ENCODE data around the gene UBE2QL1. TPM values are rescaled to one million over a fixed set of nuclear protein-coding genes. Genes with fewer than 3 reads are reported as not detected.

Gene UBE2QL1
- total and polyA plus RNA-seq, 2 of the 8 experiments (the other 6 are each of a cell fraction or from before 2014, with no cell fraction given) = 0.43 to 0.65 TPM

DNA sequence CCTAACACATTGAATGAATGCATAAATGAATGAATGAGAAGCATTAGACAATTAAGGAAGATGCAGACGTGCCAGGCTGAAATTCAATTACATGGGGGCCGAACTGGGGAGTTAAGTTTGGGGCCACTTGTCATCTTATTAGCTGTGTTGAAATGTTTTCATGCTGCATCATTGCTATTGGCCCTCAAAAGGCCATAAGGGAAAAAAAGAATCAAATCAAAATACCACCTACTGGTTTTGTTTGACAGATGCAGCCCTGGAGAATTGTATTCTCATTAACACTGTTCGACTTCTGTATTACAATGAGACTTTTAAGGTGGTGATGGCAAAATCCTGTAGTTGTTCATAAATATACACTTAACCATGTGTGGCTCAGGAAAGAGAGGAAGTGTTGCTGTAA, 38.4 kb downstream of the UBE2QL1 start (continued):
- TF ChIP-seq RNF2 (IDR thresholded peaks at IDR 0.05; ENCODE audit: borderline replicate concordance, low read depth, low read length, missing control alignments, poor library complexity, severe bottlenecking) = no peak

Data from H1 (cell line).